SW480 (cell line): ENCODE data around the gene IQCN.

Source experiments
- DNase-seq: peaks from one replicate; pipeline ENCODE4 v3.0.0-alpha.2; 2016; ENCODE audit warnings: low spot score

The IQCN gene

GRCh38 chr19:18287836-18288772 is 13.9 kb upstream of the IQCN start:
- DNase-seq: no peak

DNA sequence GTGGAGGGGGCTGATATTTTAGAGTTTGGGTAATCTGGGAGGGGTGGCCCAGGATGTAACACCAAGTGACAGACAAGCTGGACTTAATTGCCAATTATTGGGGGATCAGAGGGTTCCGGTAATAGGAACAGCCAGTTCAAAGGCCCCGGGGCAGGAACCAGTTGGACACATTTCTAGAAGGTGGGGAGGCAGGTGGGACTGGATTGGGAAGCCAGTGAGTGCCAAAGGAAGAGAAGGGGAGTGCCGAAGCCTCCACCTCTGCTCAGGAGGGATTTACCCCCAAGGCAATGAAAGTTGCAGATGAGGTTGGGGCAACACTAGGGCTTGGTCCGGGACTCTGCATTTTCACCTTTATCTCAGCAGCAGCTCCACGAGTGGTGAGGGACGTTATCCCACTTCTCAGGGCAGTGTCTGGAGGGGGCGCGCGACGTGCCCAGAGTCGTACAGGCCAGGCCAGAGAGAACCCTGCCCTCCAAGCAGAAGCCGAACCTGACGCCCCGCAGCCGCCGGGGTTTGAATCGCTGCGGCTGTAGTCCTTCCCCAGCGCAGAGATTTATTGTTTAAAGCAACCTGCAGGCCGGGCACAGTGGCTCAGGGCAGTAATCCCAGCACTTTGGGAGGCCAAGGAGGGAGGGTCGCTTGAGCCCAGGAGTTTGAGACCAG is 12.9 kb upstream of the IQCN start:
- DNase-seq: no peak

DNA sequence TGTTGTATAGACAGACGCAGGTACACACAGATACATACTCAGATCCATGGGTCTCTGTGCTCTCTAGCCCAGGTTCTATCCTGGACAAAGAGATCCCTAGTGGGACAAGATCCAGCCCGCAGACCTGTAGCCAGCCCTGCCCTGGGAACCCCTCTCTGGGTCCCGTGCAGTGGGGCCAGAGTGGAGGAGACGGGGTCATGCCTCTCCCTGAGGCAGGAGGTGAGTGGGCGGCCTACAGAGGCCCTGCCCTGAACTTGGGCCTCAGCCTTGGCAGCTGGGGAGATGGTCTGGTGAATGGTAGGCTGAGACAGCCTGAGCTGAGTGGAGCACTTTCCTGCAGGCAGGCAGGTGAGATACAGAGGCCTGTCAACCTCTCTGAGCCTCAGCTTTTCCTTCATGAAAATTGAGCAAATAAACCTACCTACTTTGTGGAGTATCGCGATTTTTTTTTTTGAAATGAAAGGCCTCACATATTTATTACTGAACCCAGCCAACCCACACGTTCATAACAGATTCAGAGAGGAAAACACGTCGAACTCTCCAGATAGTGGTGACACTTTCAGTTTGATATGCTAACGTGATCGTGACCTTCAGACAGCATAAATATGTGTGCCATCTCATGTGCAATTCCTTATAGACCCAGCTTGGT is 10.6 kb upstream of the IQCN start:
- no peak for DNase-seq

- DNase-seq: no peak
Measured at GRCh38 chr19:18283338-18283737, 9.1 kb upstream of the IQCN start.

DNA sequence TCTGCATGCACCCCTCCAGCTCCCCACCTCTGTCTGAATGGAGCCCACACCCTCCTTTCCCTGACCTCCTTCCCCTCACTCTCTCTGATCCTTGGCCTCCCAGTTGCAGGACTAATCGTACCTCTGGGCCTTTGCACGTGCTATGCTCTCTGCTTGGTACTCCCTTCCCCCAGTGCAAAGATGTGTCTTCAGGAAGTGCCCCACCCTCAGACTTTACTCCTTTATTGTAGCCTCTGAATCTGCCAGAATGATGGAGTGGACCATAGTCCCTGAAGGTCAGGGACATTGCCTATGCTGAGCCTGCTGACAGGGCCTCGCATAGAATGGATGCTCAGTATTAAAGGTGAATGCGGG is 8.5 kb upstream of the IQCN start:
- peak; percentile 27 for DNase-seq

GRCh38 chr19:18282021-18282787 is 8.0 kb upstream of the IQCN start:
- peak; percentile 58 for DNase-seq

GRCh38 chr19:18281082-18282020 is 7.1 kb upstream of the IQCN start, which contains the start of gene JUND:
JUND (minus strand) TSS chr19:18281622; CDS start chr19:18281484, 138 bp downstream.
- peak; percentile 97 for DNase-seq

GRCh38 chr19:18280247-18281081 is 6.2 kb upstream of the IQCN start:
- peak; percentile 72 for DNase-seq

DNA sequence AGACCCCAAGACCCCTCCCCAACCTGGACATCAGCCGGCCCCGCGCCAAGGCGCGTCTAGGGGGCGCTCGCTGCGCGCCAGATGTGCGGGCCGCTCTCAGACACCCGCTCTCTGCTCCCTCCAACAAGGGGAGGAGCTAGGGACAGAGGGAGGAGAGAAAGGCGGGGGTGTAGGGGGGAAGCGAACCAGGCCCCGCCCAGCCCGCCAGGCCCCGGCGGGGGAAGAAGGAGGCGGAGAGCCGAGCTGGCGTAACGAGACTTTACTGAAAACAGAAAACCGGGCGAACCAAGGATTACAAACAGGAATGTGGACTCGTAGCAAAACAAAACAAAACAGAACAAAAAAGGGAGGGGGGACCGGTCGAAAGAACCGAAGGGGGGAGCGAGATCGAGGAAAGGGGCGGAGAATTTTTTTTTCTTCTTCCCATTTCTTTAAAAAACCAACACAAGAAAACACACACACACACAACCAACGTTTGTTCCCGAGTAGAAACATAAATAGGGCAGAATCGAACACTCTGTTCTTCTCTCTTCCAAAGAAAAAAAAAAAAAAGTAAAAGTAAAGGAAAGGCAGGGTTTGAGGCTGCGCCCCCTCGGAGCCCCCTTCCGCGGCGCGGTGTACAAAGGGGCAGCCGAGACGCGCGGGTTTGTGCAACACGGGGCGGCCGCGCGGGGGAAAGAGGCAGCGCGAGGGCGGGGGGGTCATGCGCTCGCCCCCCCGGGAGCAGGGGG is 5.4 kb upstream of the IQCN start:
- DNase-seq: peak; percentile 94

GRCh38 chr19:18279266-18279515 is 4.9 kb upstream of the IQCN start:
- no peak for DNase-seq

DNA sequence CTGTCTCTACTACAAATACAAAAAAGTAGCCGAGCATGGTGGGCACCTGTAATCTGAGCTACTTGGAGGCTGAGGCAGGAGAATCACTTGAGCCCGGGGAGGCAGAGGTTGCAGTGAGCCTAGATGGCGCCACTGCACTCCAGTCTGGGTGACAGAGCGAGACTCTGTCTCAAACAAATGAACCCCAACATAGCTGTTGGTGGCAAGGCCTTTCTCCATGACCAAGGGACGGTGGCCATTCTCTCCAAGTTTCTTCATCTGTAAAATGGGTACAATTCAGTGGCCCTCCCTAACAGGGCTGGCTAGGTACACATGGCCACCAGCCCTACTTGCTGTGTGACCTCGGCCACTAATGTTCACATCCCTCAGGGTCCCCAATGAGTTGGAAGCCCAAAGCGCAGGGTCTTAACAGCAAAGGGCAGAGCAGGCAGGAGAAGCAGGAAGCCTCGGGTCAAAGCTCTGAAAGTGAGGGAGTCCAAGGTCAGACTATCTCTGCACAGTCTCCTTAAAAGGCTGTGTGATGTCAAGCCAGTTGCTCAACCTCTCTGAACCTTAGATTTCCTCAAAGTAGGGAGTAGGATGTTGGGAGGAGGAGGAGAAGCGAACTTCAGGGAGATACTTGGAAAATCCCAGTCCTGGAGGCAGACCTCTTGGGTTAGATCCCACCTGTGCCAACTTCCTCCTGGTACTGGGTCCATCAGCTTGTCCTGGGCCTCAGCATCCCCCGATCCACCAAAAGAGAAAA is 4.4 kb upstream of the IQCN start:
- DNase-seq: no peak

DNA sequence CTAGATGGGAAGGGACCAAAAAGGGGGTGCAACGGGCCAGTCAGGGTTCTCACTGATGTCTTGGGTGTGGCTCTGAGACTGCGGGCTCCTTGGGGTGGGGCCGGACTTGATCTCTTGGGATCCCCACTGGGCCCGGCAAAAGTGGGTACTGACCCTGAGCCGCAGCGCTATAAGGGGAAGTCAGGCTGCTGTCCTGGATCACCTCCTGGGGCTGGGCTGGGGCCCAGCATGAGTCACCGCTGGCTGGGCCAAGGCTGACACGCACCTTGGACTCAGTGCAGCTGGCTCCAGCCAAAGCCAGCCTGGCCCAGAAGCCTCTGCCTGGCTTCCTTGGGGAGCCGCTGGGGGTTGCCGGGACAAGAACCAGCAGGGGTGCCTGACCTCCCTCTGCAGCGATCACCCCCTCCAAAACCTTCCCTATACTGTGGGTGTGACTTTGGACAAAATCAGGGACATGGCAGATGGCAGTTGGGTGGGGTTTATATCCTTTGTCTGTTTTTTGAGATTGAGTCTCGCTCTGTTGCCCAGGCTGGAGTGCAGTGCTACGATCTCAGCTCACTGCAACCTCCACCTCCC is 617 bp upstream of the IQCN start:
- DNase-seq: peak; percentile 73

- no peak for DNase-seq
Measured at GRCh38 chr19:18273561-18274218, 562 bp downstream of the IQCN start.

DNA sequence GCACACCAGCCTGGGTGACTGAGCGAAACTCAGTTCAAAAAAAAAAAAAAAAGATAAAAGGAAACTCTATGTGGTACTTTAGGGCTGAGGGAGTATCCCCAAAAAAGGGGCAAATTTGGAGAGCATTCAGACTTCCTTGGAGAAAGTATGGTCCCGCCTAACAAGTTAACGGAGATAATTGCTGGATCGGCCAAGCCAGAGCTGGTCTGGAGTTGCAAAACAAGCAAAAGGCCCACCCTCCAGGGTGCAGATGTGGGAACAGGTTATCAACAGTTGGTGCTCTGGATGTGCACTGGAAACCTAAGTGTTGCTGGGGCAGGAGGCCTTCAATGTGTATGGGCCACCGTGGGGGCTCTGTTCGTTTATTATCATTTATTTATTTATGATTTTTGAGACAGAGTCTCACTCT is 2.8 kb downstream of the IQCN start:
- no peak for DNase-seq

GRCh38 chr19:18270326-18270725 is 3.9 kb downstream of the IQCN start:
- no peak for DNase-seq

- DNase-seq: no peak
Measured at GRCh38 chr19:18269070-18269723, 5.1 kb downstream of the IQCN start.
